HepG2 (cell line): ENCODE data around the gene NRSN2. TPM values are rescaled to one million over a fixed set of nuclear protein-coding genes. Genes with fewer than 3 reads are reported as not detected.
A peak's percentile ranks its signal among the peaks of the same experiment; 100 is the strongest.

Experiments used
- AGO2 ChIP-seq: fragments of 200-400 bp; formaldehyde crosslinking; optimal IDR thresholded peaks from 2 replicates; pipeline ENCODE3; 2017; ENCODE audit warnings: mild to moderate bottlenecking, low read depth, low read length, moderate library complexity
- ATF1 ChIP-seq: IDR thresholded peaks from 2 replicates; pipeline ENCODE4 v1.6.1; 2016; ENCODE audit warnings: mild to moderate bottlenecking, control low read depth
- ATF2 ChIP-seq: sonication (generic); formaldehyde crosslinking; IDR thresholded peaks from 2 replicates; pipeline ENCODE4 v1.4.0; 2020; ENCODE audit warnings: missing genetic modification reagents
- BCL6 ChIP-seq: IDR thresholded peaks from 2 replicates; pipeline ENCODE4 v1.6.1; 2016; ENCODE audit warnings: missing genetic modification reagents, missing compliant biosample characterization
- ELF4 ChIP-seq: sonication (generic); formaldehyde crosslinking; IDR thresholded peaks from 2 replicates; pipeline ENCODE4 v1.5.0; 2020; ENCODE audit warnings: missing genetic modification reagents, mild to moderate bottlenecking, moderate library complexity, borderline replicate concordance
- HIVEP1 ChIP-seq: sonication (generic); formaldehyde crosslinking; IDR thresholded peaks from 2 replicates; pipeline ENCODE4 v1.4.0; 2020; ENCODE audit warnings: mild to moderate bottlenecking, missing genetic modification reagents
- JARID2 ChIP-seq: sonication (generic); formaldehyde crosslinking; IDR thresholded peaks from 2 replicates; pipeline ENCODE4 v1.8.1; 2023; ENCODE audit warnings: missing genetic modification reagents, inconsistent platforms; ENCODE audit not compliant: insufficient replicate concordance
- KDM1A ChIP-seq: IDR thresholded peaks from 2 replicates; pipeline ENCODE4 v1.6.1; 2016; ENCODE audit warnings: missing compliant biosample characterization
- KDM4B ChIP-seq: sonication (generic); formaldehyde crosslinking; IDR thresholded peaks from 2 replicates; pipeline ENCODE4 v1.4.0; 2020; ENCODE audit warnings: missing genetic modification reagents
- MED1 ChIP-seq: sonication (generic); formaldehyde crosslinking; IDR thresholded peaks from 2 replicates; pipeline ENCODE4 v1.4.0; 2020; ENCODE audit warnings: missing genetic modification reagents
- NBN ChIP-seq: fragments of 450-650 bp; conservative IDR thresholded peaks from 2 replicates; pipeline ENCODE4 v1.6.1; 2017
- NR1H2 ChIP-seq: sonication (generic); formaldehyde crosslinking; IDR thresholded peaks from 2 replicates; pipeline ENCODE4 v1.8.1; 2022; ENCODE audit warnings: low read depth, missing genetic modification reagents, borderline replicate concordance
- POGZ ChIP-seq: sonication (generic); formaldehyde crosslinking; IDR thresholded peaks from 2 replicates; pipeline ENCODE4 v1.4.0; 2020; ENCODE audit warnings: mild to moderate bottlenecking, missing genetic modification reagents
- RORA ChIP-seq: sonication (generic); formaldehyde crosslinking; IDR thresholded peaks from 2 replicates; pipeline ENCODE4 v1.5.0; 2020; ENCODE audit warnings: mild to moderate bottlenecking, missing genetic modification reagents, moderate library complexity
- RXRA ChIP-seq: sonication (generic); formaldehyde crosslinking; IDR thresholded peaks from 2 replicates; pipeline ENCODE4 v1.5.1; 2020; ENCODE audit warnings: missing genetic modification reagents
- RXRB ChIP-seq: IDR thresholded peaks from 2 replicates; pipeline ENCODE4 v1.6.1; 2016; ENCODE audit warnings: borderline replicate concordance, missing genetic modification reagents, missing compliant biosample characterization
- TSC22D2 ChIP-seq: sonication (generic); formaldehyde crosslinking; IDR thresholded peaks from 2 replicates; pipeline ENCODE4 v1.5.1; 2020; ENCODE audit warnings: missing genetic modification reagents, mild to moderate bottlenecking, borderline replicate concordance
- ZNF138 ChIP-seq: sonication (generic); formaldehyde crosslinking; IDR thresholded peaks from 2 replicates; pipeline ENCODE4 v1.5.0; 2020; ENCODE audit warnings: mild to moderate bottlenecking, low read depth, missing genetic modification reagents
- ZNF142 ChIP-seq: sonication (generic); formaldehyde crosslinking; IDR thresholded peaks from 2 replicates; pipeline ENCODE4 v1.4.0; 2020; ENCODE audit warnings: missing genetic modification reagents
- ZNF207 ChIP-seq: fragments of 450-650 bp; IDR thresholded peaks from 2 replicates; pipeline ENCODE4 v1.6.1; 2016; ENCODE audit warnings: antibody characterized with exemption, borderline replicate concordance
- ZNF33B ChIP-seq: sonication (generic); formaldehyde crosslinking; IDR thresholded peaks from 2 replicates; pipeline ENCODE4 v1.5.1; 2020; ENCODE audit warnings: mild to moderate bottlenecking, missing genetic modification reagents
- ZNF513 ChIP-seq: sonication (generic); formaldehyde crosslinking; conservative IDR thresholded peaks from 2 replicates; pipeline ENCODE4 v1.5.0; 2020; ENCODE audit warnings: missing genetic modification reagents
- polyA plus RNA-seq, 8 experiments: library from polyadenylated mRNA; depleted of rRNA in 3 of 8; stranded (reverse) in 7 of 8; unstranded in 1 of 8; fragments of >200 nt; fragmentation: Illumina TruSeq in 4 of 8; extraction: Trizol in 4 of 8; gene quantifications; 2 replicates each; pipeline versions ENCODE4 v1.2.1 to v1.2.3, GENCODE V29; 2011 to 2016; ENCODE audit warnings: low read depth in 4 of 8, missing spikeins in 1 of 8, mixed read lengths in 1 of 8; ENCODE audit not compliant: insufficient read depth in 1 of 8
- total RNA-seq, 5 experiments: library from RNA; depleted of rRNA; stranded (reverse); fragments of >200 nt; fragmentation: Illumina TruSeq; extraction: Trizol; gene quantifications; 2 replicates each; pipeline ENCODE4 v1.2.3, GENCODE V29; 2016; ENCODE audit warnings: low read depth in 1 of 5

The NRSN2 gene
- total and polyA plus RNA-seq, 2 of the 13 experiments (the other 11 are each of a cell fraction or from before 2014, with no cell fraction given) = 32.3 to 49.4 TPM

GRCh38 chr20:328027-328974 lies 18.6 kb upstream of the NRSN2 start (continued):
- TF ChIP-seq ZNF33B (no peak), NR1H2 (CRISPR knock-in tag) (no peak), ATF1 (CRISPR knock-in tag) (no peak), AGO2 (peak; percentile 75), ZNF138 (CRISPR knock-in tag) (0 out of 2 replicates have a peak, but pooled peaks have one; percentile 13), TSC22D2 (CRISPR knock-in tag) (no peak), ZNF513 (no peak), KDM4B (CRISPR knock-in tag) (no peak), RXRA (CRISPR knock-in tag) (0 out of 2 replicates have a peak, but pooled peaks have one; percentile 41), JARID2 (CRISPR knock-in tag) (no peak), MED1 (CRISPR knock-in tag) (no peak), POGZ (CRISPR knock-in tag) (no peak), ATF2 (CRISPR knock-in tag) (no peak), RXRB (CRISPR knock-in tag) (no peak), KDM1A (no peak), BCL6 (CRISPR knock-in tag) (no peak), NBN (no peak), RORA (CRISPR knock-in tag) (no peak), ZNF142 (no peak), HIVEP1 (CRISPR knock-in tag) (0 out of 2 replicates have a peak, but pooled peaks have one; percentile 28), ELF4 (CRISPR knock-in tag) (no peak), ZNF207 (no peak)
